ENCODE data around the gene GTPBP3.

GTPBP3 gene

GRCh38 chr19:17389288-17389687 is 51.9 kb downstream of the GTPBP3 start:
- DNase-seq: no peak

GRCh38 chr19:17389957-17390664 is 52.8 kb downstream of the GTPBP3 start:
- DNase-seq: no peak

GRCh38 chr19:17390665-17391370 is 53.5 kb downstream of the GTPBP3 start:
- peak; percentile 86 for DNase-seq

GRCh38 chr19:17391371-17392151 is 54.2 kb downstream of the GTPBP3 start:
- DNase-seq: no peak
